Effector CD8-positive, alpha-beta T cell (primary cell): ENCODE data around the gene MSI2.

Source experiments
- DNase-seq: peaks from one replicate; lab custom pipeline; 2025; lab: John Stamatoyannopoulos, UW

Gene MSI2

GRCh38 chr17:57440522-57441269, 184.4 kb downstream of the MSI2 start:
- DNase-seq, result peak; percentile 14

- DNase-seq, result no peak
Observed at GRCh38 chr17:57441270-57441600, 184.9 kb downstream of the MSI2 start.

- DNase-seq, result no peak
Observed at GRCh38 chr17:57442401-57442823, 186.1 kb downstream of the MSI2 start.

- DNase-seq, result no peak
Observed at GRCh38 chr17:57442914-57443571, 186.7 kb downstream of the MSI2 start.

GRCh38 chr17:57443781-57444180, 187.5 kb downstream of the MSI2 start:
- no peak for DNase-seq

GRCh38 chr17:57444682-57445450, 188.5 kb downstream of the MSI2 start:
- no peak for DNase-seq

- no peak for DNase-seq
Observed at GRCh38 chr17:57445772-57446472, 189.6 kb downstream of the MSI2 start.

- no peak for DNase-seq
Observed at GRCh38 chr17:57447357-57447989, 191.2 kb downstream of the MSI2 start.

GRCh38 chr17:57447990-57448758, 191.9 kb downstream of the MSI2 start:
- DNase-seq, result no peak

GRCh38 chr17:57448759-57449283, 192.5 kb downstream of the MSI2 start:
- DNase-seq, result no peak

- DNase-seq, result no peak
Observed at GRCh38 chr17:57451191-57451590, 194.9 kb downstream of the MSI2 start.

- DNase-seq, result no peak
Observed at GRCh38 chr17:57451643-57452042, 195.3 kb downstream of the MSI2 start.

- no peak for DNase-seq
Observed at GRCh38 chr17:57453841-57454425, 197.6 kb downstream of the MSI2 start.

- DNase-seq, result no peak
Observed at GRCh38 chr17:57454729-57455062, 198.4 kb downstream of the MSI2 start.

GRCh38 chr17:57455063-57455914, 199.0 kb downstream of the MSI2 start:
- DNase-seq, result no peak

- no peak for DNase-seq
Observed at GRCh38 chr17:57456622-57457021, 200.3 kb downstream of the MSI2 start.

GRCh38 chr17:57457188-57457587, 200.9 kb downstream of the MSI2 start:
- no peak for DNase-seq

GRCh38 chr17:57458718-57459285, 202.5 kb downstream of the MSI2 start:
- DNase-seq, result no peak

- DNase-seq, result no peak
Observed at GRCh38 chr17:57459286-57459915, 203.1 kb downstream of the MSI2 start.
